ENCODE data around the gene MYO10.

DNA sequence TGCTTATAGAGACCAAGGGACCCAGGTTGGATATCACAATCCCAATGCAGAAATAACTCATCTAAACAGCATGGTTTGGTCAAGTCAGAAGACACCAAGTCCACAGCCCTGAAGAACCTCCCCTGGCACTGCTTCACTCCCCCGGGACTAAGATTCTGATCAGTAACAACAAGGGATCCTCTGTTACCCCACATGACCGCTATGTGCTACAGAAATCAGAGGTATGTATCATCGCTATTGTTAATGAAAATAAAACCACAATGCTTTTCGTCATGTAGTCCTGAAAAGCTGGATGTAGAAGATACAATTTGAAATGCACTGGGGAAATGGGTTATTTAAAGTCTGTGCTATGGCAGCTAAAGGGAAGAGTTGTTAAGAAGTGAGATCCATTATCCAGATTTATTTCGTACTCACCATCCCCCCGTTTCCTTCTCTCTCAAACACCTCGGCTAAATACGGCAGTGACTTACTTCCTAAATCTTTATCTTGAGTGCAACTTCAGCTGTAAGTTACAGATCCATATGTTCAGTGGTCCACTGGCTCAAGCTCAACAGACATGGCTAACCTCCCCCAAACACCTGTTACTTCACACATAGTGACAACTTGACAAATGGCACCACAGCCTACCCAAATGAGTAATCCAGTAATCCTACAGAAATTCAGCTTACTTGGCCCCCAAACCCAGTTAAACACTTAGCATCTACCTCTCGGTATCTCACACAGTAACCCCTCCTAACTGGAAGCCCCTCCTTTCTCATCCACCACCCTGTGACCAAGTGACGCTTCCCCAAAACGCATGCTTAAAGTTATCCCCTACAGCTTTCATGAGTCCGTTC, 129.2 kb downstream of the MYO10 start:
- no peak for TF ChIP-seq POLR2A (IDR thresholded peaks at IDR 0.05)
- TF ChIP-seq, protein P1, sequence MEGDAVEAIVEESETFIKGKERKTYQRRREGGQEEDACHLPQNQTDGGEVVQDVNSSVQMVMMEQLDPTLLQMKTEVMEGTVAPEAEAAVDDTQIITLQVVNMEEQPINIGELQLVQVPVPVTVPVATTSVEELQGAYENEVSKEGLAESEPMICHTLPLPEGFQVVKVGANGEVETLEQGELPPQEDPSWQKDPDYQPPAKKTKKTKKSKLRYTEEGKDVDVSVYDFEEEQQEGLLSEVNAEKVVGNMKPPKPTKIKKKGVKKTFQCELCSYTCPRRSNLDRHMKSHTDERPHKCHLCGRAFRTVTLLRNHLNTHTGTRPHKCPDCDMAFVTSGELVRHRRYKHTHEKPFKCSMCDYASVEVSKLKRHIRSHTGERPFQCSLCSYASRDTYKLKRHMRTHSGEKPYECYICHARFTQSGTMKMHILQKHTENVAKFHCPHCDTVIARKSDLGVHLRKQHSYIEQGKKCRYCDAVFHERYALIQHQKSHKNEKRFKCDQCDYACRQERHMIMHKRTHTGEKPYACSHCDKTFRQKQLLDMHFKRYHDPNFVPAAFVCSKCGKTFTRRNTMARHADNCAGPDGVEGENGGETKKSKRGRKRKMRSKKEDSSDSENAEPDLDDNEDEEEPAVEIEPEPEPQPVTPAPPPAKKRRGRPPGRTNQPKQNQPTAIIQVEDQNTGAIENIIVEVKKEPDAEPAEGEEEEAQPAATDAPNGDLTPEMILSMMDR (IDR thresholded peaks at IDR 0.05): no peak
- TF ChIP-seq EP300 (IDR thresholded peaks at IDR 0.05): no peak

Measured in upper lobe of left lung (tissue), 4 donors.